Middle frontal gyrus (tissue), 1 donor: Measurements from ENCODE around the gene HOXB2.

ENCODE experiments used
- DNase-seq: peaks from one replicate; pipeline ENCODE4 v3.0.0-alpha.2; 2015; ENCODE audit warnings: low spot score; ENCODE audit errors: extremely low spot score

Gene HOXB2

GRCh38 chr17:48553190-48553547 is 8.3 kb upstream of the HOXB2 start:
- DNase-seq, result no peak

GRCh38 chr17:48552466-48553189 is 7.7 kb upstream of the HOXB2 start:
- no peak for DNase-seq

GRCh38 chr17:48551596-48552465 is 6.9 kb upstream of the HOXB2 start:
- no peak for DNase-seq

GRCh38 chr17:48551214-48551555 is 6.3 kb upstream of the HOXB2 start:
- DNase-seq, result no peak

- no peak for DNase-seq
These were observed 5.7 kb upstream of the HOXB2 start for GRCh38 chr17:48550502-48551213.

- DNase-seq, result no peak
These were observed 5.1 kb upstream of the HOXB2 start for GRCh38 chr17:48549914-48550501.

- DNase-seq, result no peak
These were observed 4.3 kb upstream of the HOXB2 start for GRCh38 chr17:48549281-48549630.

GRCh38 chr17:48548523-48549280 is 3.8 kb upstream of the HOXB2 start:
- DNase-seq, result no peak

GRCh38 chr17:48547808-48548522 is 3.1 kb upstream of the HOXB2 start:
- no peak for DNase-seq

GRCh38 chr17:48546924-48547807 is 2.3 kb upstream of the HOXB2 start:
- DNase-seq, result no peak

GRCh38 chr17:48546137-48546923 is 1.4 kb upstream of the HOXB2 start:
- DNase-seq, result no peak

GRCh38 chr17:48545539-48545938 is 630 bp upstream of the HOXB2 start:
- DNase-seq, result no peak

GRCh38 chr17:48544349-48545021 is 424 bp downstream of the HOXB2 start:
- no peak for DNase-seq

- no peak for DNase-seq
These were observed 1.0 kb downstream of the HOXB2 start for GRCh38 chr17:48543854-48544348.

- no peak for DNase-seq
These were observed 1.6 kb downstream of the HOXB2 start for GRCh38 chr17:48543107-48543853.

- no peak for DNase-seq
These were observed 2.2 kb downstream of the HOXB2 start for GRCh38 chr17:48542698-48543106.

- DNase-seq, result no peak
These were observed 2.7 kb downstream of the HOXB2 start for GRCh38 chr17:48542114-48542656.
